T-helper 2 cell treated with Interferon-gamma antibody and Interleukin-4, amounts not matched to agents 100 ng/mL and 5 ng/mL, for 36 hours (primary cell): Measurements from ENCODE around the gene TOMM5. TPM values are rescaled to one million over a fixed set of nuclear protein-coding genes. Genes with fewer than 3 reads are reported as not detected.
"Not testable (repeated sequence)": the region's sequence is repeated elsewhere in the genome, so short reads cannot be mapped to it uniquely, and the experiment has no call there.

Experiments
- intact Hi-C: fragments of 100-400 bp; cut with micrococcal nuclease; formaldehyde crosslinking; loops from one replicate; pipeline ENCODE4 v1.15.1; 2023
- total RNA-seq: library from RNA; stranded (reverse); gene quantifications from 2 replicates; pipeline ENCODE4 v1.2.3, GENCODE V29; 2022

TOMM5 gene
- total RNA-seq, 1 donor from 2014 or later: 101 TPM

DNA sequence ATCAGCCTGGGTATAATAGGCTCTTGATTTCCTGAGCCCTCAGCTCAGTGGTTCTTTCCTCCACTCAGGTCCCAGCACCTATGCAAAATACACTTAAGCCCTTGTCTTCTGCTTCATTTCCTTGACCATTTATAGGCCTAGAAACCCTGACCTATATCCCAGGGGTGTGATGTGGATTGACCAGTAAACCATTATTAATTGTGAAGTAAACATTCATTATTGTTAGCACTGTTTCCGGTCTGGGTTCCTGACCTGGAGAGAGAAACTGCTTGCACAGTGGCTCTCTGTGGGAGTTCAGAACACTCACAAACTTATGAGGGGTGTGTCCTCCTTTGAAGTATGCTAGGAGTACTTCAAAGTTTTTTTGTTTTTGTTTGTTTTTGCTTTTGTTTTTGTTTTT lies 19.6 kb upstream of the TOMM5 start:
- intact Hi-C loops: no loop called here

DNA sequence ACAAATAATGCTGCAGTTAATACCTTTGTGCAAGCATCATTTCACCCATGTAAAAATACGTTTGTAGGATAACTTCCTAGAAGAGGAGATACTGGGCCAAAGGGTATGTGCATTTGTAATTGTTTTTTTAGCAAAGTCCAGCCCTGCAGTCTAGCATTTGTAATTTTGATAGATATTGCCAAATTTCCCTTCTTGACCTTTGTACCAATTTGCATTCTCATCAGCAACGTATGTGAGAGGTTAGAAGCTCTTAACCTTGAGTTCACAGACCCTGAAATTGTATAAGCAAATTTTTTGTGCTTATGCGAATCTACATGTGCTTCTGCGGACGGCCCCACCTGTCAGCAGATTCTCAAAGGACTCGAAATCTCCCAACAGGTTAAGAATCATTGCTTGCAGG lies 18.6 kb upstream of the TOMM5 start:
- intact Hi-C loops: no loop called here

DNA sequence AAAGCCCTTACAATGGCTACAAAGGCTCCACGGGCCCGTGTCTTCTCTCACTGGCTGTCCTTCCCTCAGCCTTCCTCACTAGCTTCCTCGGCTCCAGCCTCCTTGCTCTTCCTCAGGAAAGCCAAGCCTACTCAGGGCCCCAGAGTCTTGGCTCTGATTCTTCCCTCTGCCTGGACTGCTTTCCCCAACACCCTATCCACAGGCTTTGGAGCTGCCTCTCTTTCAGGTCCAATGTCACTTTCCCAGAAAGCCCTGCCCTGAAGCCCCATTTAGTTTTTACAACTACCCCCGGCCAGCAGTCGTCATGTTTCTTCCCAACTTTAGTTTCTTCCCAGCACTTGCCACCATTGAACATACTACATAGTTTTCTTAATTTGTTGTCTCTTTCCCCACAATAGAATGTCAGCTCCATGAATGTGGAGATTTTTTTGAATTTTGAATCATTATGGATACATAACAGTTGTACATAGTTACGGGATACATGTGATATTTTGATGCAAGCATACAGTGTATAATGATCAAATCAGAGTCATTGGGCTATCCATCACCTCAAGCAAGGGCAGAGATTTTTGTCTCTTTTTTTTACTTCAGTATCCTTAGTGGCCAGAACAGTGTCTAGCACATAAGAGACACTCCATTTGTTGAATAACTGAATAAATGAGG lies 17.5 kb upstream of the TOMM5 start:
- intact Hi-C loops: no loop called here

DNA sequence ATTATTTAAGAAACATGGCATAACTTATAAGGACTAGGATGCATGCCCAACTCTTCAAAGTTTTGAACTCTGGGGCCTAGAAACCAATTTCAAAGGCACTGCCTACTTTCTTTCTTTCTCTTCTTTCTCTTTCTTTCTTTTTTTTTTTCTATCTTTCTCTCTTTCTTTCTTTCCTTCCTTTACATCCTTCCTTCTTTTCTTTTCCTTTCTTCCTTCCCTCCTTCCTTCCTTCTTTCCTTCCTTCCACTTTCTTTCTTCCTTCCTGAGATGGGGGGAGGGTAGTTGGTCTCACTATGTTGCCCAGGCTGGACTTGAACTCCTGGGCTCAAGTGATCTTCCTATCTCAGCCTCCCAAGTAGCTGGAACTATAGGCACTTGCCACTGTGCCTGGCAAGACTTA lies 15.9 kb upstream of the TOMM5 start:
- intact Hi-C loops: no loop called here

DNA sequence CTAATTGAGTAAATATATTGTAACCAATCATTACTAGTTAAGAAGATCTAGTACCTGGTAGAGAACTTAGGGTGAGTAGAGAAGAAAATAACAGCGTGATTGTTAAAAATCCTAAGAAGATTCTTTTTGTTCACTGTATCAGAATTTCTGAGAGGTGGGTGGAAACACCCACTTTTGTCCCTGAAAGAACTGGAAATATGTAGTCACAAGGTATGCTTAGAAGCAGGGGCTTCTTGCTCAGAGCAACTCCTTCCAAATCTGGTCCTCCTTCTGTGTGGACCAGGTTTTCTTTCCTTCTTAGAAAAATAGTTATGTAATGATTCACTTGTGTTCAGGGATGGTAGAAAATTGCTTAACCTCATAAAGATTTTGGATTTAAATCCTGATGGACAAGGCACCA lies 11.9 kb upstream of the TOMM5 start:
- intact Hi-C loops: no loop called here

DNA sequence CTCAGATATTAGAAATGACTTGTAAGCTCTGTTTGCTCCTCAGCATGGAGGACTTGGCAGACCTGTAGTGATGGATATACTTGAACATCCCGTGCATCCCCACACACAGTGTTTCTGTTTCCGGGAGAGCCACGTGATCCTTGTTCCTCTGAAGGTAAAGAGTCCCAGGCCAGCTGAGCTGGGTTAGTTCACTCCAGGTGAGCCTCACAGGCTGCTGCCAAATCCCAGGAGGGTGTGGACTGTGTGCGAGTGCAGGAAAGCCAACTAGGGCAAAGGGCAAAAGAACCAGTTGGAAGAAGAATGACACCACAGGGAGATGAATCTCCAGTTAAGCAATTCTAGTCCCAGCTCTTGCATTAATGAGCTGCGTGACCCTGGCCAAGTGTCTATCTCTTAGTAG lies 10.4 kb upstream of the TOMM5 start:
- intact Hi-C loops: no loop called here

DNA sequence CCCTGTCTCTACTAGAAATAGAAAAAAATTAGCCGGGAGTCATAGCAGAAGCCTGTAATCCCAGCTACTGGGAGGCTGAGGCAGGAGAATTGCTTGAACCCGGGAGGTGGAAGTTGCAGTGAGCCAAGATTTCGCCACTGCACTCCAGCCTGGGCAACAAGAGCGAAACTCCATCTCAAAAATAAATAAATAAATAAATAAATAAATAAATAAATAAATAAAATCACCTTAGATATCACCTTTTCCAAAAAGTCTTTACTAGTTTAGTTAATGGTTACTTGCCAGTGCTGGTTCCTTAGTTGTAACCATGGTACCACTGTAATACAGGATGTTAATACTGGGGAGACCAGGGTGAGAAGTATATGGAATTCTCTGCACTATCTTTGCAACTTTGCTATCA lies 9.7 kb upstream of the TOMM5 start:
- intact Hi-C loops: not testable (repeated sequence)

DNA sequence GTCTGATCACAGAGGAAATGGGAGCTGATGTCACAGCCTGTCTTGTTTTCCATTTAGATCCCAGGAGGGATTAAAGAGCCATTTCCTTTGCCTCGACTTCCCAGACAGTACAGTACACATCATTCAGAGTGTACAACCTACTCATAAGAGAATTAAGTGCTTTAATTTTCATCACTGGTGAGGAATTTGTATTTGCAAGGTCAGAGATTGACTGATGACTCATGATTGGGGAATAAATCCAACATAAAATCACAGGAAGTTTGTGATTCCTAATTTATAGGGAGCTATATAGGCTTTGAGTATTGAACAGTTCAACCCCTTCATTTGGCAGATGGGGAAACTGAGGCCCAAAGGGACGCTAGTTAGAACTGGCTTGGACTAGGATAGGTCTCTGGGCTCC lies 4.1 kb upstream of the TOMM5 start:
- intact Hi-C loops: no loop called here

DNA sequence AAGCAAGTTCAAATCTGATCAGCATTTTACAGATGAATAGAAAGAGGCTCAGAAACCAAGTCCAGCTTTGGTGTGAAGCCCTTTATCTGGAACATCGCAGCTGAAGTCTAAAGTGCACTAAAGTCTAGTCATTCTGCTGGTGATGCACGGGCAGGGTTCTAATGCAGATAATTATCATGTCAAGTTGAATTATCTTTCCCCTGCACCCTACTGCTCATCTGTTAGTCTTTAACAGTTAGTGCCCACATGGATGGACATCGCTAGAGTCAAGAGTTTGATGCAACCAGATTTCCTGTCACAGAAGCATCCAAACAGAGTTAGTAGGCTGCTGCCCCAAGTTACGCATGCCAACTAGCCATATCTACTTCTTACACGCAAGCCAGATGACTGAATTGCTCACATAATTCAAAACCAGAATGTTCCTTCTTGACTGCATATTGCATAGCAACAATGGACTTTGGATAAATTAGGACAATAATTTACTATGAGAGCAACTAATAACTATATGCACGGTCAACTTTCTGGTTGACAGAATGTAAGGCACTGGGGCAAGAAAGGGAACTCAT lies 1.6 kb upstream of the TOMM5 start:
- intact Hi-C loops: loop anchor here (2.0 to 5.0 kb wide), 6 partner anchors 17 to 193 kb away; partner anchors contain the start of genes EXOSC3, FBXO10, FRMPD1 and POLR1E

DNA sequence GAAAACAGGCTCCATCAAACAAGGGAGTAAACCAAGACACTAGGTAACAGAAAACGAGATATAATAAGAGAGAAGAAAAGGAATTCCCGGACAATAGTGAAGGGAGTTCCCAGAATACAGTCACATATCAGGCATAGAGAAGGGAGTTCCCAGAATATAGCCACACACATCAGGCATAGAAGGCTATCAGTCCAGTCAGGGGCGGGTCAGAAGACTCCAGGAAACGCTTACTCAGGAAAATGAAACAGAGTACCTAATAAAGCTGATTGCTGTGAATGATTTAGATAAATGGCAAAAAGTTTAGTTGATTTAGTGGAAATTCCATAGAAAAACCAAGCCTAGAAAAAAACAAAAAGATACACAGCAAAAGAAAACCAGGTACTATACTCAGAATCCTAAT lies 4.9 kb downstream of the TOMM5 start:
- intact Hi-C loops: loop anchor here (5.0 kb wide), 1 partner anchor 480 kb away; the partner anchor contains the start of gene SHB

DNA sequence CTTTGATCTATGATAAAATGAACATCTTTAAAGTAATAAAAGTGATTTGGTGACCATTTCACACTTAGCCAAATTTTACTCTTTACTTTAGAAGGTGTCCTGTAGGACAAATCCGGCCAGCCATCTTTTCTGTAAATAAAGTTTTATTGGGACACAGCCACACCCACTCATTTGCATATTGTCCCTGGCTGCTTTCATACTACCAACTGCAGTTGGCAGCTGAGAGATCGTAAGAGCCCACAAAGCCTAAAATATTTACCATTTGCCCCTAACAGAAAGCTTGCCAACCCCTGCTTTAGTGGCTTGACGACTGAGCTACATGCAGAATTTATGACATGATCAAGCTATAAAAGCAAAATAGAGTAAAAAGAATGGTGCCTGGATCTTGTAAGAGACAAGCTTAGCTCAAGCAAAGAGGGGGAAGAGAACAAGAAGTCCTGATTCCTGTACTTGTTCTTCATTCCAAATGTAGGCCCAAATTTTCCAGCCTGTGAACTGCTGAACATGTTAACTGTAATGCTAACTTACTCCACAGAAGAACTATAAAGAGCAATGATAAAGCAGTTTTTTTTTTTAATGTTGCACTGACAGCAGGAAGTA lies 8.8 kb downstream of the TOMM5 start:
- intact Hi-C loops: no loop called here

DNA sequence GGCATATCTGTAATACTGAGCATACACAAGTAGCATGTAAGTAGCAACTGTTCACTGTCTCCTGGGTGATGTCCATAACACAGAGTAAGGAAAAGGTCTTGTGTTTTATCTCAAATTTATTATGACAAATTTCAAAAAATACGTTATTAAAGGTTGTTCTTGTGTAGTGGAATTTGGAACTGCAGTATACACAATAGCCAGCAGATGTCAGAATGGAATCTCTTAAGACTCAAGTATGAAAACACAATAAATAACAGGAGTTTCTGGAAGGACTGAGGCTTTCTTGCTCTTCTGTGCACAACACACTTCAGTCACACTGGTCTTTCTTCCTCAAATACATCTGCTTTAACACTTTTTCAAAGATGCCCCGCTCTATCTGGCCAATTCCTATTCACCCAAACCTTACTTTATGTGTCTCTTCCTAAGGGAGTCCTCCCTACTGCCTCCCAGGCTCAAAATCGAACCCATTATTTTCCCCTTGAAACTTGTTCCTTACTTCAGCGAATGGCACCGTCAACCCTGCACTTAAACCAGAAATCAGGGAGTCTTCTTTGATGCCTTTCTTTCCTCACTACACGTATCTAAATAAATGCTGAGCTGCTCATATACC lies 9.7 kb downstream of the TOMM5 start:
- intact Hi-C loops: no loop called here

DNA sequence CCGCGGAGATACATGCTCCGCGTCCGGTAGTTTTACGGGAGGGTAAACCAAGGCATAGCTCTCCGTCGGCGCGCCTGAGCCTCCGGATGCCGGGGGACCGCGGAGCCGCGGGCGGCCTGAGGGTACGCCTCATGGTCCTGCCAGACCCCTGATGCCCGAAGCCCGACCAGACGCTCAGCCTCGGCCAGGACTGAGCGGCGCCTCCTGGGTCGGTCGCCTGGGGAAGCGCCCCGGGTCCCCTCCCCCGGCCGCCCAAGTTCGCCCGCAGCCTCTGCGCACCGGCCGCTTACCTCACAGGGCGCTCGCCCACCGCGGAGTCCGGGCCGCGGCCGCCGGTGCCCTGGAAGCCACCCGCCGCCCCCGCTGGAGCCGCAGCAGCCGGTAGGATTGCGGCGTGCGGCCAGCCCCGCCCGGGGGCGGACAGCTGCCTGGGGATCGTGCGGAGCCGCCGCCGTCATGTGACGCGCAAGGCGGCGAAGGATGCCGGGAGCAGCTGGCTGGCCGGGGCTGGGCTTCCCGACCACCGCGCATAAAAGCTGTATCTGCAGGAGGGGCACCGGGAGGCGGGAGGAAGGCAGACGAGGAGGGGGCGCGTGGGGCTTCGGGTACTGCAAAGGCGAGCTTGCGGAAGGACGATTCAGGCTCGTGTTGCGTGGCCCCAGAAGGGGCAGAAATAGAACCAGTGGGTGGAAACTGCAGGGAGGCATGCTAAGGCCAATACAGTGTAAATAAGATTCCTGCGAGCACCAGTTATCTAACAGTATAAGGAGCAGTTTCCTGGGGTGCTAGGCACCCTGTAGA lies 16.3 kb downstream of the TOMM5 start, which contains the start of gene FBXO10:
Gene FBXO10 (minus strand): TSS at position 460 of the 801 bp plus-strand sequence. CDS start 34,612 bp downstream, outside the sequence.
- intact Hi-C loops: loop anchor here (2.0 kb wide), 1 partner anchor 17 kb away; the partner anchor contains the start of gene TOMM5

DNA sequence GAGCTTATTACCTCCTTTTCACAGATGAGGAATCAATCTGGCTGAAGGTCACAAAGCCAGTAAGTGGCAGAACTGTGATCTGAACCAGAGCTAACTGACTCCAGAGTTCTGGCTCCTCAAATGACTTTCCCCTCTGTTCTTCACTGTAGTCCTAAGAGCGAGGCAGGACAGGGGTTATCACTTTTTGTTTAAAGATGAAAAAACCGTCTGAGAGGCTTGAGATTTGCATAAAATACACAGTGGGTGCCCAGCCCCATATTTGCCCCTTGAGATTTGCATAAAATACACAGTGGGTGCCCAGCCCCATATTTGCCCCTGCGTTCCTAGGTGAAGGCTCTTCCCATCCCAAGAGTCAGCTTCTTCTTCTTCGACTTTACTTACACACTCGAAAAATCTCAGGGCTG lies 16.9 kb downstream of the TOMM5 start:
- intact Hi-C loops: no loop called here

DNA sequence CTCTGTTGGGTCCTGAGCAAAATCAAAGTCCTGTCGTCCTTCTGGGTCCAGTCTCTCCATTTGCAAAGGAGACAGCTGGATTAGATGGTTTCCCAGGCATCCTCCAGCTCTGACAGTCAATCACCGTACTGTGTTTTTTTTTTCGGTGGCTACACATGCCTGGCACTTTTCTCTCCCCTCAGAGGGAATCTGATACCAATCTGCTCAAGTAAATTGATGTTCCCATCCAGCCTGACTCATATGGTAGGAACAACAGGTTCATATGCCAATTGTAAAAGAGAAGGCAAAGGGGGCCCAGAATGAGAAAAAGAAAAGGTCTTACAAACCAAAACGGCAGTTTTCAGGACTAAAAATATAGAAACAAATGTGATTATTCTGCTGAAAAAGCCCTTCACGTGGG lies 17.4 kb downstream of the TOMM5 start:
- intact Hi-C loops: no loop called here

DNA sequence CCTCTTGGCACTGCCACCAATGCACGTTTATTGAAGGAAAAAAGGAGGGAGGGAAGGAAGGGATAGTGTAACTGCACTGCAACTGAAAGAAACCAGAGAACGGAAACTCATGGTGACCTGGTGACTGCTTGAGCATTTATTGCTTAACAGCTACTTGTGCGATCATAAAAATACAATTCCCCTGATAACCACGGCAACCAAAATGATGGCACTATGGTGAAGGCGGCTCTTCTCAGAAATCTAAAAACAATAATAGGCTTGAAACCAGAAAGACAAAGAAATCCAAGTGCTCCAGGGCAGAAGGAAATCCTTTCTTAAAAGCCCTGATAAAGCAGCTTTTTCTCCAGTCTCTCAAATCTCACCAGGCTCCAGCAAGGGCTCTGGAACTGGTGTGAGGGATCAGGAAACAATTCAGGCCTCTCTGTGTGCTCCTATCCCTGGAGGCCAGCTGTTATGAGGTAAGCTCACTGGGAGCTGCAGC lies 18.1 kb downstream of the TOMM5 start:
- intact Hi-C loops: no loop called here

DNA sequence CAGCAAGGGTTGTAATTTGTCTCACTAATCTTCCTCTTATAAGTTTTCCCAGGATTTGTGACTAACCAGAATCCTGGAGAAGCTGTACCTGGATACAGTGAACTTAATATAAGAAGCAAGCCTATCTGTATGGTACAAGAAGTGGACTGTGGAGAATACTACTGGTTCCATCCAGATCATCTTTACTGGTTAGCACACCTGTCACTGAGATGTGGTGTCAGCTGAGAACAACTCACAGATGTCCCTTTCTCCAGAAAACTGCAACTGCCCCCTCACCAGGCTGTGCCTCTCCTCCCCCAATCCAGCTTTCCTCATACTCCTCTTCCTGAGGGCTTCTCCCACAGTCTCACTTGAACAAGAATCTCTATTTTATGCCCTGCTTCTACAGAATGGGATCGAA lies 21.1 kb downstream of the TOMM5 start:
- intact Hi-C loops: no loop called here

DNA sequence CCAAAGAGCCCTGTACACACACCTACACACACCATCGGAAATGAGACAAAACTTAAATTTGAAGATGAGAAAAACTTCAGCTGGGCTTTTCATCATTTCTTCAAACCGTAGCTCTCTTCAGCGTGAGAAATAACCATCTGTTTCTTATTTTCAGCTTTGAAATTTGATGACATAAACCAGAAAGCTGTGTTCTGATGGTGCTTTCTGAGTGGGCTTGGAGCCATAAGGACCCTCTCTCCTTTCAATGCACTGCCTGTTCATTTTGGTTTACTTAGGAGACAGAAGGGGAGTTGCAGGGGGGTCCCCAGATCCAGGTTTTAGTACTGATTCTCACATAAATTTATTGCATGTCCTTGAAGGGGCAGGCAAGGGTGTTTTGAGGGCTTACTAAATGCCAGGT lies 25.7 kb downstream of the TOMM5 start:
- intact Hi-C loops: no loop called here

DNA sequence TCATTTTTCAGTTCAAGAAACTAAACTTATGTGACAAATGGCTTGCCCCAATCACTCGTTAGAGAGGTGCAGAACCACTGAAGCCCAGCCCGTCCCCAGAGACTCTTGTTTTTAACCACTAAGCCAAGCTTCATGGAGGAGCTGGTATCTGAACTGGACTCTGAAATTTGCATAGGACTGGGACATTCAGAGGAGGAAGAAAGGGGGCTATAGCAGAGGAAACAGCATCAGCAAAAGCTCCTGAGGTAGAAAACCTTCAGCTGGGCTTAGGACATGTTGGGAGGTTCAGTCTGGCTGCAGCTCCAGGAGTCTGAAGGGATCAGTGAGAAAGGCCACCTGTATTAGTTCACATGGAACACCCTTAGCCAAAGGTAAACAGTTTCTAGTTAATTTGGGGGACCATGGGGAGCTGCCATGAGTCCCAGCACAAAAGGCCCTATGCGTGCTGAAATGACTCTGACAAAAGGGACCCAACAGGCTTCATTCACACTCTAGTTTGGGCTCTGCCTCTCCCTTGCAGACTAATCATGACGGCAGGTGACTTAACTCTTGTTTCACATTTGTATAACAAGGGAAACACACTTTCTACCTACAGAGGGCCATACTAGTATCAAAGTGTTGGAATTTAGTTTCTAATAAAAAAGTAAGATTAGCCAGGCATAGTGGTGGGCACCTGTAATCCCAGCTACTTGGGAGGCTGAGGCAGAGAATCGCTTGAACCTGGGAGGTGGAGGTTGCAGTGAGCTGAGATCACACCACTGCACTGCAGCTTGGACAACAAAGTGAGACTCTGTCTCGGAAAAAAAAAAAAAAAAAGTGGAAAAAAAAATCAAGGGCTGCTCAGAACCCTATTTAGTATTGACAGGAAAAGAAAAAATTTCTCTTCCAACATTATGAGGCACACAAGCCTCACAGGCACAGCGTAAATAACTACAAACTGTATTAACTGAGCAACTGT lies 26.5 kb downstream of the TOMM5 start:
- intact Hi-C loops: no loop called here

DNA sequence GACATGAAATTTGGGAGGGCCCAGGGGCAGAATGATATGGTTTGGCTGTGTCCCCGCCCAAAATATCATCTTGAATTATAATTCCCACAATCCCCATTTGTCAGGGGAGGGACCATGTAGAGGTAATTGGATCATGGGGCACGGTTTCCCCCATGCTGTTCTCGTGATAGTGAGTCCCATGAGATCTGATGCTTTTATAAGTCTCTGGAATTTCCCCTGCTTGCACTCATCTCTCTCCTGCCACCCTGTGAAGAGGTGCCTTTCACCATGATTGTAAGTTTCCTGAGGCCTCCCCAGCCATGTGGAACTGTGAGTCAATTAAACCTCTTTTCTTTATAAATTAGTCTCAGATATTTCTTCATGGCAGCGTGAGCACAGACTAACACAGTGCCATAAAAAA lies 27.5 kb downstream of the TOMM5 start:
- intact Hi-C loops: no loop called here
